H1 (cell line): ENCODE measurements around the gene RASSF3. TPM values are rescaled to one million over a fixed set of nuclear protein-coding genes. Genes with fewer than 3 reads are reported as not detected.

Experiments used
- CTCF ChIA-PET: fragments of 300-600 bp; sonication (Branson Sonifier 250); formaldehyde crosslinking; loops from one replicate; lab custom pipeline; 2021; ENCODE audit not compliant: partially characterized antibody; lab: Charles Lee
- POLR2A ChIA-PET: fragments of 300-600 bp; sonication (Branson Sonifier 250); formaldehyde crosslinking; loops from one replicate; lab custom pipeline; 2021; ENCODE audit warnings: inconsistent platforms; ENCODE audit not compliant: partially characterized antibody; lab: Charles Lee
- DNase-seq, 2 experiments: peaks; one replicate each; pipeline versions ENCODE4 v3.0.0 to v3.0.0-alpha.2; 2010 to 2022; ENCODE audit warnings: low spot score in 2 of 2, low read depth in 1 of 2, mixed read lengths in 1 of 2
- FAIRE-seq: peaks from 2 replicates; lab custom pipeline; 2011; peaks lifted over from hg19 to GRCh38; lab: Jason Lieb, UNC
- H2AFZ ChIP-seq: 2 replicates; pipeline ENCODE4 v1.8.1; 2012; ENCODE audit warnings: low read length, inconsistent platforms
- H2AK5ac ChIP-seq: 2 replicates; pipeline ENCODE4 v1.6.1; 2013; ENCODE audit warnings: low read depth, low read length
- H2BK120ac ChIP-seq: replicated peaks from 2 replicates; pipeline ENCODE3; 2013; ENCODE audit warnings: low read depth, low read length, inconsistent platforms
- H2BK12ac ChIP-seq: 2 replicates; pipeline ENCODE4 v1.6.1; 2013; ENCODE audit warnings: low read depth, low read length
- H2BK15ac ChIP-seq: 2 replicates; pipeline ENCODE4 v1.6.1; 2013; ENCODE audit warnings: low read length
- H2BK20ac ChIP-seq: 2 replicates; pipeline ENCODE4 v1.6.1; 2013; ENCODE audit warnings: low read length
- H2BK5ac ChIP-seq: 2 replicates; pipeline ENCODE4 v1.6.1; 2013; ENCODE audit warnings: low read depth, low read length
- H3K14ac ChIP-seq: 2 replicates; pipeline ENCODE4 v1.6.1; 2013; ENCODE audit warnings: inconsistent platforms; ENCODE audit not compliant: insufficient read length
- H3K18ac ChIP-seq: 2 replicates; pipeline ENCODE4 v1.6.1; 2013; ENCODE audit warnings: low read length; ENCODE audit errors: extremely low read depth
- H3K23ac ChIP-seq: 2 replicates; pipeline ENCODE4 v1.6.1; 2013; ENCODE audit warnings: inconsistent platforms; ENCODE audit not compliant: insufficient read length
- H3K23me2 ChIP-seq: 2 replicates; pipeline ENCODE4 v1.6.1; 2013; ENCODE audit warnings: low read depth, low read length
- H3K27ac ChIP-seq: 2 replicates; pipeline ENCODE4 v1.6.1; 2011; ENCODE audit warnings: low read depth, low read length, inconsistent platforms
- H3K27me3 ChIP-seq, 4 experiments: replicated peaks in 1 of 4; 1 replicate in 1 of 4; 2 replicates in 3 of 4; pipeline versions ENCODE4 v1.6.1 to v1.8.1; 2011 to 2013; ENCODE audit warnings: low read length in 3 of 4, mild to moderate bottlenecking in 3 of 4, inconsistent platforms in 2 of 4, mixed read lengths in 2 of 4, moderate library complexity in 1 of 4; ENCODE audit not compliant: control insufficient read depth in 3 of 4, insufficient read depth in 3 of 4; ENCODE audit errors: extremely low read depth in 1 of 4
- H3K36me3 ChIP-seq, 4 experiments: 2 replicates each; pipeline versions ENCODE4 v1.6.1 to v1.8.1; 2011 to 2013; ENCODE audit warnings: mild to moderate bottlenecking in 4 of 4, low read length in 3 of 4, moderate library complexity in 2 of 4, control low read depth in 1 of 4, inconsistent platforms in 1 of 4; ENCODE audit not compliant: insufficient read depth in 4 of 4, control insufficient read depth in 2 of 4
- H3K4ac ChIP-seq: replicated peaks from 2 replicates; pipeline ENCODE3; 2013; ENCODE audit warnings: low read length, low read depth, mixed read lengths, inconsistent platforms; ENCODE audit not compliant: insufficient read length
- H3K4me1 ChIP-seq, 4 experiments: replicated peaks in 1 of 4; 1 replicate in 1 of 4; 2 replicates in 3 of 4; pipeline versions ENCODE4 v1.6.1 to v1.8.1; 2011 to 2013; ENCODE audit warnings: low read length in 3 of 4, inconsistent platforms in 2 of 4, mixed read lengths in 1 of 4; ENCODE audit not compliant: insufficient read depth in 4 of 4, control insufficient read depth in 3 of 4
- H3K4me2 ChIP-seq, 2 experiments: 2 replicates each; pipeline versions ENCODE4 v1.6.1 to v1.8.1; 2011 to 2013; ENCODE audit warnings: low read depth in 2 of 2, low read length in 2 of 2, control low read depth in 1 of 2, inconsistent platforms in 1 of 2, mild to moderate bottlenecking in 1 of 2; ENCODE audit not compliant: insufficient read depth in 1 of 2
- H3K4me3 ChIP-seq, 4 experiments: fragments of 200-600, 300-600 bp in 1 of 4; sonication (generic), shearing (Covaris generic), sonication (Bioruptor Twin) in 1 of 4; 2 replicates each; pipeline versions ENCODE4 v1.5.1 to v1.8.1; 2011 to 2016; ENCODE audit warnings: low read length in 4 of 4, low read depth in 3 of 4, control low read depth in 2 of 4, inconsistent platforms in 2 of 4, mild to moderate bottlenecking in 2 of 4, mixed read lengths in 1 of 4, moderate library complexity in 1 of 4; ENCODE audit not compliant: insufficient read depth in 2 of 4; ENCODE audit errors: extremely low read depth in 1 of 4
- H3K56ac ChIP-seq: replicated peaks from 2 replicates; pipeline ENCODE3; 2013; ENCODE audit warnings: low read depth, mild to moderate bottlenecking, mixed read lengths, low read length, inconsistent platforms; ENCODE audit not compliant: insufficient read length
- H3K79me1 ChIP-seq: 2 replicates; pipeline ENCODE4 v1.6.1; 2013; ENCODE audit warnings: low read depth, low read length, control low read depth
- H3K79me2 ChIP-seq, 2 experiments: 2 replicates each; pipeline versions ENCODE4 v1.6.1 to v1.8.1; 2012 to 2013; ENCODE audit warnings: low read length in 2 of 2, mild to moderate bottlenecking in 2 of 2, inconsistent platforms in 1 of 2; ENCODE audit not compliant: insufficient read depth in 2 of 2, control insufficient read depth in 1 of 2
- H3K9ac ChIP-seq, 4 experiments: replicated peaks in 1 of 4; 1 replicate in 1 of 4; 2 replicates in 3 of 4; pipeline versions ENCODE4 v1.6.1 to v1.8.1; 2011 to 2013; ENCODE audit warnings: low read depth in 3 of 4, low read length in 3 of 4, control low read depth in 2 of 4, mild to moderate bottlenecking in 2 of 4, moderate library complexity in 2 of 4, inconsistent platforms in 1 of 4; ENCODE audit errors: extremely low read depth in 1 of 4
- H3K9me3 ChIP-seq, 2 experiments: 2 replicates each; pipeline versions ENCODE4 v1.6.1 to v1.8.1; 2012 to 2013; ENCODE audit warnings: mild to moderate bottlenecking in 2 of 2, moderate library complexity in 2 of 2, control low read depth in 1 of 2, inconsistent platforms in 1 of 2, low read depth in 1 of 2, low read length in 1 of 2, mixed read lengths in 1 of 2; ENCODE audit not compliant: insufficient read depth in 2 of 2
- H4K20me1 ChIP-seq, 2 experiments: replicated peaks in 1 of 2; 2 replicates each; pipeline versions ENCODE3 to v1.8.1; 2011 to 2013; ENCODE audit warnings: inconsistent platforms in 2 of 2, low read length in 2 of 2, mild to moderate bottlenecking in 1 of 2; ENCODE audit not compliant: insufficient read depth in 2 of 2, control insufficient read depth in 1 of 2
- H4K5ac ChIP-seq: 2 replicates; pipeline ENCODE4 v1.6.1; 2013; ENCODE audit warnings: low read length, low read depth, mixed read lengths, inconsistent platforms; ENCODE audit not compliant: insufficient read length
- H4K8ac ChIP-seq: 2 replicates; pipeline ENCODE4 v1.8.0; 2013; ENCODE audit warnings: mild to moderate bottlenecking, moderate library complexity, low read length, inconsistent platforms; ENCODE audit not compliant: insufficient read depth; ENCODE audit errors: extremely low read depth
- H4K91ac ChIP-seq: replicated peaks from 2 replicates; pipeline ENCODE3; 2013; ENCODE audit warnings: low read length, mixed read lengths, inconsistent platforms; ENCODE audit not compliant: insufficient read length
- BACH1 ChIP-seq: IDR thresholded peaks from 2 replicates; pipeline ENCODE4 v1.6.1; 2012; ENCODE audit warnings: low read length, improper control_type of control experiment
- CTBP2 ChIP-seq: IDR thresholded peaks from 2 replicates; pipeline ENCODE4 v1.7.0; 2011; ENCODE audit warnings: borderline replicate concordance, mild to moderate bottlenecking, moderate library complexity, mixed read lengths, low read length; ENCODE audit not compliant: insufficient read depth, insufficient read length
- EZH2 ChIP-seq: fragments of 200-600 bp; sonication (generic); IDR thresholded peaks from 2 replicates; pipeline ENCODE4 v1.7.1; 2012; ENCODE audit warnings: low read depth, mild to moderate bottlenecking, moderate library complexity, low read length, inconsistent platforms; ENCODE audit not compliant: severe bottlenecking
- HDAC6 ChIP-seq: IDR thresholded peaks from one replicate; pipeline ENCODE4 v1.7.1; 2012; ENCODE audit warnings: low read depth, mild to moderate bottlenecking, inconsistent platforms, low read length, moderate library complexity
- NANOG ChIP-seq: IDR thresholded peaks from 2 replicates; pipeline ENCODE4 v1.6.1; 2011; ENCODE audit warnings: low read length, low read depth, mild to moderate bottlenecking, inconsistent platforms; ENCODE audit not compliant: insufficient read depth, poor library complexity, severe bottlenecking
- SIN3A ChIP-seq, 2 experiments: IDR thresholded peaks in 1 of 2; conservative IDR thresholded peaks in 1 of 2; 2 replicates each; pipeline ENCODE4 v1.6.1; 2011 to 2012; ENCODE audit warnings: low read length in 2 of 2, improper control_type of control experiment in 1 of 2, low read depth in 1 of 2, mild to moderate bottlenecking in 1 of 2
- SRF ChIP-seq: IDR thresholded peaks from 2 replicates; pipeline ENCODE4 v1.6.1; 2011; ENCODE audit warnings: mild to moderate bottlenecking, low read depth, low read length, moderate library complexity
- TAF7 ChIP-seq: optimal IDR thresholded peaks from 2 replicates; pipeline ENCODE3; 2011; ENCODE audit warnings: low read depth, mild to moderate bottlenecking, inconsistent platforms, low read length, moderate library complexity, borderline replicate concordance
- WGBS, 2 experiments: shearing (Covaris generic) in 1 of 2; methylation state at CpG; one replicate each; pipeline versions ENCODE4 v1.1.6 to v1.1.7; 2013 to 2015; ENCODE audit warnings: low lambda C conversion rate in 2 of 2, mixed read lengths in 2 of 2, inconsistent platforms in 1 of 2, low coverage in 1 of 2, missing lambda C conversion rate in 1 of 2; ENCODE audit not compliant: insufficient replicate concordance in 2 of 2, insufficient coverage in 1 of 2, insufficient read length in 1 of 2; ENCODE audit errors: extremely low coverage in 1 of 2, missing lambda C conversion rate in 1 of 2; 5-methylcytosine and 5-hydroxymethylcytosine counted together
- polyA plus RNA-seq, 7 experiments: library from polyadenylated mRNA; depleted of rRNA in 3 of 7; stranded (reverse) in 5 of 7; unstranded in 2 of 7; fragments of >200 nt in 5 of 7; fragments of 200-250 nt in 2 of 7; gene quantifications; 1 replicate in 5 of 7; 2 replicates in 1 of 7; 4 replicates in 1 of 7; pipeline versions ENCODE4 v1.2.1 to v1.2.3, GENCODE V29; 2011 to 2013; ENCODE audit warnings: missing spikeins in 2 of 7, mixed read lengths in 2 of 7
- total RNA-seq: library from RNA; stranded (reverse); fragmentation: NEBNext Ultra II Directional; extraction: Animal tissue kit (Norgen Biotek cat#: 25700); gene quantifications from 2 replicates; pipeline ENCODE4 v1.2.1, GENCODE V29; 2021

The RASSF3 gene
- total and polyA plus RNA-seq, 2 of the 8 experiments (the other 6 are each of a cell fraction or from before 2014, with no cell fraction given): 19.1 to 64.3 TPM

- Histone ChIP-seq H3K4ac (no peak overlapping the region), H3K9ac (no peak overlapping the region), H2BK120ac (no peak overlapping the region), H3K9me3 (no peaks in the 10 kb centered on the region), H3K23ac (no peak overlapping the region), H3K79me1 (peaks cover 6% of the 10 kb centered on the region), H4K20me1 (peaks cover 4 to 12% of the 10 kb centered on the region in 2 experiments), H2BK15ac (no peak overlapping the region), H2BK5ac (no peak overlapping the region), H2AK5ac (no peak overlapping the region), H2BK20ac (no peak overlapping the region), H2BK12ac (no peak overlapping the region), H3K4me1 (peaks cover 0 to 15% (median 11%) of the 10 kb centered on the region in 4 experiments; a peak in 5 of 7 replicates), H3K4me2 (no peak overlapping the region), H3K4me3 (no peak overlapping the region), H3K14ac (no peak overlapping the region), H4K5ac (no peak overlapping the region), H4K8ac (no peak overlapping the region), H3K36me3 (no peaks in the 10 kb centered on the region), H3K27me3 (no peaks in the 10 kb centered on the region), H3K79me2 (peaks cover 4 to 88% of the 10 kb centered on the region in 2 experiments; a peak in 3 of 4 replicates), H3K56ac (no peak overlapping the region), H3K18ac (no peak overlapping the region), H3K27ac (no peak overlapping the region), H2AFZ (no peak overlapping the region), H3K23me2 (no peaks in the 10 kb centered on the region), H4K91ac (no peak overlapping the region)
- FAIRE-seq (no peak), DNase-seq (no peak)
- ChIA-PET CTCF (interaction anchor here (2.0 kb wide), 1 partner anchor 16 kb away, joined by 9 read pairs; no protein-coding TSS in a partner anchor), POLR2A (interaction anchor here (1.0 to 2.0 kb wide), 2 partner anchors 8 to 10 kb away, joined by 3 to 6 read pairs; no protein-coding TSS in a partner anchor)
- WGBS, 2 experiments: 91% methylated on average over 5 of the region's 5 CpGs; no CpG with 5 or more reads in 1 of the 2 experiments
- TF ChIP-seq EZH2 (no peak), CTBP2 (no peak), NANOG (no peak), BACH1 (no peak), SRF (no peak), SIN3A (conservative IDR thresholded peaks at IDR 0.05 in 1 of 2, IDR thresholded peaks at IDR 0.05 in 1 of 2; ENCODE audit: low read depth in 1 of 2, low read length in 2 of 2) (no peak), TAF7 (no peak), HDAC6 (no peak)
These were observed 52.7 kb downstream of the RASSF3 start for GRCh38 chr12:64663015-64663414.
